Gastrocnemius medialis (tissue), 4 donors: ENCODE measurements around the gene IL15. TPM values are rescaled to one million over a fixed set of nuclear protein-coding genes. Genes with fewer than 3 reads are reported as not detected.

Experiments
- ATAC-seq, 2 donors: fragments of 150-250 bp; one replicate each; pipeline ENCODE4 v1.9.1; 2016
- DNase-seq, 2 donors: peaks; one replicate each; pipeline ENCODE4 v3.0.0-alpha.2; 2019
- H3K27ac ChIP-seq, 4 donors: fragments of 200-600 bp; sonication (generic); 1 replicate in 1 of 4; 2 replicates in 3 of 4; pipeline ENCODE4 v1.5.1; 2016 to 2018; ENCODE audit warnings: mild to moderate bottlenecking in 2 of 4, moderate library complexity in 1 of 4
- H3K27me3 ChIP-seq, 3 donors: fragments of 200-600 bp; sonication (generic) in 2 of 3; 1 replicate in 1 of 3; 2 replicates in 2 of 3; pipeline versions ENCODE4 v1.5.1 to v1.6.0; 2016 to 2019; ENCODE audit warnings: mild to moderate bottlenecking in 1 of 3, moderate library complexity in 1 of 3
- H3K36me3 ChIP-seq, 2 donors: fragments of 200-600 bp; sonication (generic) in 1 of 2; one replicate each; pipeline ENCODE4 v1.5.1; 2017 to 2018
- H3K4me1 ChIP-seq, 2 donors: fragments of 200-600 bp; sonication (generic) in 1 of 2; one replicate each; pipeline ENCODE4 v1.5.1; 2016 to 2017; ENCODE audit warnings: mild to moderate bottlenecking in 2 of 2
- H3K4me3 ChIP-seq, 4 donors: fragments of 200-600 bp; sonication (generic) in 3 of 4; 1 replicate in 1 of 4; 2 replicates in 3 of 4; pipeline ENCODE4 v1.5.1; 2016 to 2019; ENCODE audit warnings: mild to moderate bottlenecking in 2 of 4
- H3K9me3 ChIP-seq, 3 donors: fragments of 200-600 bp; sonication (generic) in 2 of 3; 1 replicate in 1 of 3; 2 replicates in 2 of 3; pipeline ENCODE4 v1.5.1; 2016 to 2019
- CTCF ChIP-seq, 5 experiments: fragments of 450-650 bp in 3 of 5; fragments of 200-600 bp in 2 of 5; sonication (generic) in 2 of 5; IDR thresholded peaks in 4 of 5; conservative IDR thresholded peaks in 1 of 5; 1 replicate in 4 of 5; 2 replicates in 1 of 5; pipeline ENCODE4 v1.5.1; 2016 to 2019; ENCODE audit warnings: antibody characterized with exemption in 5 of 5, mild to moderate bottlenecking in 3 of 5, moderate library complexity in 3 of 5
- POLR2A ChIP-seq, 2 donors: fragments of 450-650 bp; IDR thresholded peaks; one replicate each; pipeline ENCODE4 v1.6.1; 2017; ENCODE audit warnings: antibody characterized with exemption in 2 of 2, mild to moderate bottlenecking in 2 of 2, moderate library complexity in 2 of 2
- in situ Hi-C, 4 donors: fragments of 200-750 bp; cut with MboI; loops; one replicate each; pipeline versions ENCODE4 v1.15.0 to v1.8.0; 2017; ENCODE audit warnings: low sequenced_read_pairs in 4 of 4
- intact Hi-C: fragments of 100-400 bp; cut with DNase I; formaldehyde crosslinking; loops from one replicate; pipeline ENCODE4 v1.15.1; 2023; ENCODE audit warnings: low total_unique reads
- total RNA-seq, 4 donors: library from RNA; depleted of rRNA; stranded (reverse); fragments of >200 nt; gene quantifications; one replicate each; pipeline versions ENCODE4 v1.1.0 to v1.2.3, GENCODE V29; 2016

The IL15 gene
- total RNA-seq, 4 donors from 2014 or later: 2.1 to 6.1 (median 2.7) TPM

DNA sequence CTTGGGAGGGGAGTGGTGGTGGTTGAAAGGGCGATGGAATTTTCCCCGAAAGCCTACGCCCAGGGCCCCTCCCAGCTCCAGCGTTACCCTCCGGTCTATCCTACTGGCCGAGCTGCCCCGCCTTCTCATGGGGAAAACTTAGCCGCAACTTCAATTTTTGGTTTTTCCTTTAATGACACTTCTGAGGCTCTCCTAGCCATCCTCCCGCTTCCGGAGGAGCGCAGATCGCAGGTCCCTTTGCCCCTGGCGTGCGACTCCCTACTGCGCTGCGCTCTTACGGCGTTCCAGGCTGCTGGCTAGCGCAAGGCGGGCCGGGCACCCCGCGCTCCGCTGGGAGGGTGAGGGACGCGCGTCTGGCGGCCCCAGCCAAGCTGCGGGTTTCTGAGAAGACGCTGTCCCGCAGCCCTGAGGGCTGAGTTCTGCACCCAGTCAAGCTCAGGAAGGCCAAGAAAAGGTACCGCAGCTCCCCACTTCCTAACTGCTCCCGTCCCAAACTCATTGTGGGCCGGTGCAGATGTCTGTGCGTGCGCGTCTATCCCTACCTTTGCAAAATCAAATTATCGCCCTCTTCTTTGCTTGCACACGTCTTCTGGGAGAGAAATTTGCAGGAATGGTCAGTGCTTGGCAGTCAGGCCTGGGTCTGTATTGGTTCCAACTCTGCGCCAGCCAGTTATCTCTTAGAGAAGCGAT lies 533 bp downstream of the IL15 start:
- TF ChIP-seq POLR2A (IDR thresholded peaks at IDR 0.05) (no peak), CTCF (IDR thresholded peaks at IDR 0.05 in 4 of 5, conservative IDR thresholded peaks at IDR 0.05 in 1 of 5) (no peak)

DNA sequence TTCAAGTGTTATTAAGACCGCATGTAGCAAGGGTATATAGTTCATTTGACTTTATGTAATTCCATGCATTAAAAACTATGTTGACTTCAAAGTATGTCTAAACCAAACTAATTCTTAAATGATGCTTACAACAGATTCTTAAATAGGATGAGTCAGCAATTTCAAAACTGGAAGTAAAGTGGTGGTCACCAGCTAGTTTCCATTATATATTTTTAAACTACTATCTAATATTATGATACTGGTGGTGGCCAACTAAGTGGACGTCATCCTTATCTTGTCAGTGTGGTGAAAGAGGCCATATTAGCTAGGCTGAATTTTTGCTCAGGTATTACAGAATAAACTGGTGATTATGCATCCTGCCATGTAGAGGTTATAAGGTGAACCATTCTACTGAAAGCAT lies 1.2 kb downstream of the IL15 start:
- Histone ChIP-seq H3K36me3 (no peaks in the 10 kb centered on the region), H3K4me1 (peaks cover 19 to 26% of the 10 kb centered on the region in 2 donors), H3K4me3 (peak overlapping the region; percentile 68 to 97 (median 84)), H3K9me3 (no peaks in the 10 kb centered on the region), H3K27me3 (no peaks in the 10 kb centered on the region), H3K27ac (peak overlapping the region in 3 of 4 donors; percentile 81 to 88 (median 85))
- in situ Hi-C loops: no loop called here
- DNase-seq: no peak
- TF ChIP-seq CTCF (IDR thresholded peaks at IDR 0.05 in 4 of 5, conservative IDR thresholded peaks at IDR 0.05 in 1 of 5): no peak
- TF ChIP-seq POLR2A (IDR thresholded peaks at IDR 0.05): no peak
- no peak for ATAC-seq
- intact Hi-C loops: loop anchor here (5.0 kb wide), 2 partner anchors 310 to 415 kb away; partner anchors contain the start of gene ZNF330

More for the DNA sequence above, 533 bp downstream of the IL15 start:
- peaks cover 19 to 26% of the 10 kb centered on the region in 2 donors for H3K4me1 ChIP-seq
- ATAC-seq (peak; percentile 78 to 79), DNase-seq (peak; percentile 6 to 30)
- H3K36me3 ChIP-seq: no peaks in the 10 kb centered on the region
- peak overlapping the region; percentile 68 to 97 (median 84) for H3K4me3 ChIP-seq
- peak overlapping the region; percentile 81 to 89 (median 86) for H3K27ac ChIP-seq
- in situ Hi-C loops: no loop called here
- intact Hi-C loops: loop anchor here (5.0 kb wide), 2 partner anchors 310 to 415 kb away; partner anchors contain the start of gene ZNF330
- no peaks in the 10 kb centered on the region for H3K27me3 ChIP-seq
- H3K9me3 ChIP-seq: no peaks in the 10 kb centered on the region

DNA sequence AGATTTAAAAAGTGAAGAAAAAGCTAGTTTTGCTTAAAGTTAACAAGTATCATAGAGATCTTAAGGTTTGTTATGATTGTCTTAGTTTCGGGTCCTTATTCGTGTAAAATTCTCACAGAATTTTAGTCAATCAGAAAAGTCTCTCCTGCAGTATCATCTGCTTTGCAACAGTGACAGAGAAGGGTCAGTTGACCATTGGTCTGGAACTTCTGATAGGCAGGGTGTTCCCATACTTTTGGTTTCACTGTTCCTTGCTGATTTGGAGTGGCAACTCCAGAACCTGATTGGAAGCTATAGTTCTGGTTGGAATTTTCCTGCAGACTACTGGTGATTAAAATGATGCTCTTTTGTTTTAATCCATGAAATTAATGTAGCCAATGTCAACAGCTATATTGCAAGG lies 1.8 kb downstream of the IL15 start:
- TF ChIP-seq POLR2A (IDR thresholded peaks at IDR 0.05): no peak
- TF ChIP-seq CTCF (IDR thresholded peaks at IDR 0.05 in 4 of 5, conservative IDR thresholded peaks at IDR 0.05 in 1 of 5): no peak
- ATAC-seq (no peak), DNase-seq (no peak)
- H3K4me3 ChIP-seq: peak overlapping the region in 2 of 4 donors; percentile 78 to 97
- no peaks in the 10 kb centered on the region for H3K27me3 ChIP-seq
- no peaks in the 10 kb centered on the region for H3K9me3 ChIP-seq
- no peaks in the 10 kb centered on the region for H3K36me3 ChIP-seq
- H3K27ac ChIP-seq: no peak overlapping the region
- intact Hi-C loops: loop anchor here (5.0 kb wide), 2 partner anchors 311 to 416 kb away; partner anchors contain the start of gene ZNF330
- in situ Hi-C loops: no loop called here
- peaks cover 19 to 26% of the 10 kb centered on the region in 2 donors for H3K4me1 ChIP-seq

GRCh38 chr4:141640696-141641095 lies 4.3 kb downstream of the IL15 start:
- TF ChIP-seq CTCF (IDR thresholded peaks at IDR 0.05 in 4 of 5, conservative IDR thresholded peaks at IDR 0.05 in 1 of 5): no peak
- no peak for TF ChIP-seq POLR2A (IDR thresholded peaks at IDR 0.05)
- no peaks in the 10 kb centered on the region for H3K27me3 ChIP-seq
- no peaks in the 10 kb centered on the region for H3K9me3 ChIP-seq
- no peak for ATAC-seq
- H3K36me3 ChIP-seq: no peaks in the 10 kb centered on the region
- in situ Hi-C loops: no loop called here
- no peak overlapping the region for H3K4me3 ChIP-seq
- peaks cover 19 to 24% of the 10 kb centered on the region in 2 donors for H3K4me1 ChIP-seq
- no peak for DNase-seq
- intact Hi-C loops: no loop called here
- no peak overlapping the region for H3K27ac ChIP-seq
